ENCODE measurements around the gene HMG20A. TPM values are rescaled to one million over a fixed set of nuclear protein-coding genes. Genes with fewer than 3 reads are reported as not detected.
A peak's percentile ranks its signal among the peaks of the same experiment; 100 is the strongest.
"Not testable (repeated sequence)": the region's sequence is repeated elsewhere in the genome, so short reads cannot be mapped to it uniquely, and the experiment has no call there.

The HMG20A gene
- total RNA-seq, 2 experiments from 2014 or later = 36.4 to 46.3 TPM

DNA sequence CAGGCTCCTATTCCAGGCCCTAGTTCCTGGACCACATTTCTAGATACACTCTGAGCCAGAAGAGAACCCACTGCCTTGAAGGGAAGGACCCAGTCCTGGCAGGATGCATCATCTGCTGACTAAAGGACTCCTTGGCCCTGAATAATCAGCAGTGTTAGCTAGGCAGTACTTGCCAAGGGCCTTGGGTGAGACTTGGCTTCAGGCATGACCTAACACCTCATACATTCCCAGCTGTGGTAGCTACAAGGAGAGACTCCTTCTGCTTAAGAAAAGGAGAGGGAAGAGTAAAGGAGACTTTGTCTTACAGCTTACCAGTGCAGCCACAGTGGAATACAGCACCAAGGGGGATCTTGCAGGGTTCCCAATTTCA, 27.2 kb upstream of the HMG20A start:
- H3K27me3 Mint-ChIP-seq = no peaks in the 10 kb centered on the region
- H3K9me3 Mint-ChIP-seq (ENCODE audit: low read depth) = peaks cover 17% of the 10 kb centered on the region
- H3K36me3 Mint-ChIP-seq = peaks cover 27% of the 10 kb centered on the region
- ATAC-seq (no peak), DNase-seq (no peak)
- H3K4me1 Mint-ChIP-seq = no peaks in the 10 kb centered on the region
- no peak overlapping the region for H3K4me3 Mint-ChIP-seq
- H3K27ac Mint-ChIP-seq = no peak overlapping the region
- CTCF ChIA-PET = no interaction called here

DNA sequence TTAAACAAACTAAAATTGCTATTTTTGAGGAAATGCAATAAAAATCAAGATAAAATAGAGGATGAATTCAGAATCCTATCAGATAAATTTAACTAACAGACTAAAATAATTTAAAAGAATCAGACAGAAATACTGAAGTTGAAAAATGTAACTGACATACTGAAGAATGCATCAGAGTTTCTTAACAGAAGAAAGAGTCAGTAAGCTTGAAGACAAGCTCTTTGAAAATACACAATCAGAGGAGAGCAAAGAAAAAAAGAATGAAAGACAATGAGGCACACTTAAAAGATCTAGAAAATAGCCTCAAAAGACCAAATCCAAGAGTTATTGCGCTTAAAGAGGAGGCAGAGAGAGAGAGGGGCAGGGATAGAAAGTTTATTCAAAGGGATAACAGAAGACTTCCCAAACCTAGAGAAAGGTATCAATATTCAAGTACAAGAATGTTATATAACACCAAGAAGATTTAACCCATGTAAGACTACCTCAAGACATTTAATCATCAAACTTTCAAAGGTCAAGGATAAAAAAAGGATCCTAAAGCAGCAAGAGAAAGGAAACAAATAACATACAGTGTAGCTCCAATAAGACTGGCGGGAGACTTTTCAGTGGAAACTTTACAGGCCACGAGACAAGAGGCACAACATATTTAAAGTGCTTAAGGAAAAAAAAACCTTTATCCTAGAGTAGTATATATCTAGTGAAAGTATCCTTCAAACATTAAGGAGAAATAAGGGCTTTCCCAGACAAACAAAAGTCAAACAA, 25.5 kb upstream of the HMG20A start:
- DNase-seq (no peak), ATAC-seq (no peak)
- H3K4me3 Mint-ChIP-seq = no peak overlapping the region
- CTCF ChIA-PET = interaction anchor here (0.6 kb wide), 1 partner anchor 148 kb away, joined by 3 read pairs; no protein-coding TSS in a partner anchor
- H3K9me3 Mint-ChIP-seq (ENCODE audit: low read depth) = peaks cover 25% of the 10 kb centered on the region
- peaks cover 38% of the 10 kb centered on the region for H3K36me3 Mint-ChIP-seq
- H3K27me3 Mint-ChIP-seq = no peaks in the 10 kb centered on the region
- no peak overlapping the region for H3K27ac Mint-ChIP-seq
- H3K4me1 Mint-ChIP-seq = no peaks in the 10 kb centered on the region

DNA sequence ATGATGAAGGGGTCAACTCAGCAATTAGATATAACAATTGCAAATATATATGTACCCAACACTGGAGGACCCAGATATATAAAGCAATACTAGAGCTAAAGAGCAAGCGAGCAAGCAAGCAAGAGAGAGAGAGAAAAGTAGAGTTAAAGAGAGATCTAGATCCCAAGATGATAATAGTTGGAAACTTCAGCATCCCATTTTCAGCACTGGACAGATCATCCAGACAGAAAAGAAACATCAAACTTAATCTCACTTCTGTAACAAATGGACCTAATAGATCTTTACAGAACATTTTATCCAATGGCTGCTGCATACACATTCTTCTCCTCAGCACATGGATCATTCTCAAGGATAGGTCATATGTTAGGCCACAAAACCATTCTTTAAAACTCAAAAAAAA, 24.0 kb upstream of the HMG20A start:
- H3K4me1 Mint-ChIP-seq = no peaks in the 10 kb centered on the region
- ATAC-seq (no peak), DNase-seq (no peak)
- H3K27ac Mint-ChIP-seq = no peak overlapping the region
- no peak overlapping the region for H3K4me3 Mint-ChIP-seq
- H3K36me3 Mint-ChIP-seq = peaks cover 43% of the 10 kb centered on the region
- H3K27me3 Mint-ChIP-seq = no peaks in the 10 kb centered on the region
- H3K9me3 Mint-ChIP-seq (ENCODE audit: low read depth) = peaks cover 28% of the 10 kb centered on the region
- CTCF ChIA-PET = no interaction called here

DNA sequence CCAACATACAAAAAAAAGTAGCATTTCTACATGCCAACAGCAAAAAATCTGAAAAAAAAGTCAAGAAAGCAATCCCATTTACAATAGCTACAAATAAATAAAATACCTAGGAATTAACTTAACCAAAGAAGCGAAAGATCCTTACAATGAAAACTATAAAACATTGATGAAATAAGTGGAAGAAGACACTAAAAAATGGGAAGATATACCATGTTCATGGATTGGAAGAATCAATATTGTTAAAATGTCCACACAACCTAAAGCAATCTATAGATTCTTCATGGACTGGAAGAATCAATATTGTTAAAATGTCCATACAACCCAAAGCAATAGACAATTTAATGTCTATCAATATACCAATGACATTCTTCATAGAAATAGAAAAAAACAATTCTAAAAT, 21.8 kb upstream of the HMG20A start:
- Mint-ChIP-seq H3K4me3 (no peak overlapping the region), H3K27ac (no peak overlapping the region), H3K36me3 (peaks cover 38% of the 10 kb centered on the region), H3K9me3 (ENCODE audit: low read depth) (peaks cover 28% of the 10 kb centered on the region), H3K27me3 (no peaks in the 10 kb centered on the region), H3K4me1 (peaks cover 10% of the 10 kb centered on the region)
- DNase-seq (no peak), ATAC-seq (no peak)
- CTCF ChIA-PET = no interaction called here

DNA sequence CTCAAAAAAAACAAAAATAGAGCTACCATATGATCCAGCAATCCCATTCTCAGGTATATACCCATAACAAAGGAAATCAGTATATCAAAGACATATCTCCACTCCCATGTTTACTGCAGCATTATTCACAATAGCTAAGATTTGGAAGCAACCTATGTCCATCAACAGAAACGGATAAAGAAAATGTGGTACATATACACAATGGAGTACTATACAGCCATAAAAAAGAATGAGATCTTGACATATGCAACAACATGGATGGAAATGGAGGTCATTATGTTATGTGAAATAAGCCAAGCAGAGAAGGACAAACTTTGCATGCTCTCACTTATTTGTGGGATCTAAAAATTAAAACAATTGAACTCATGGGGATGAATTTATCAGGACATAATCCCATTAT, 20.4 kb upstream of the HMG20A start:
- no peak for ATAC-seq
- CTCF ChIA-PET = no interaction called here
- no peaks in the 10 kb centered on the region for H3K27me3 Mint-ChIP-seq

DNA sequence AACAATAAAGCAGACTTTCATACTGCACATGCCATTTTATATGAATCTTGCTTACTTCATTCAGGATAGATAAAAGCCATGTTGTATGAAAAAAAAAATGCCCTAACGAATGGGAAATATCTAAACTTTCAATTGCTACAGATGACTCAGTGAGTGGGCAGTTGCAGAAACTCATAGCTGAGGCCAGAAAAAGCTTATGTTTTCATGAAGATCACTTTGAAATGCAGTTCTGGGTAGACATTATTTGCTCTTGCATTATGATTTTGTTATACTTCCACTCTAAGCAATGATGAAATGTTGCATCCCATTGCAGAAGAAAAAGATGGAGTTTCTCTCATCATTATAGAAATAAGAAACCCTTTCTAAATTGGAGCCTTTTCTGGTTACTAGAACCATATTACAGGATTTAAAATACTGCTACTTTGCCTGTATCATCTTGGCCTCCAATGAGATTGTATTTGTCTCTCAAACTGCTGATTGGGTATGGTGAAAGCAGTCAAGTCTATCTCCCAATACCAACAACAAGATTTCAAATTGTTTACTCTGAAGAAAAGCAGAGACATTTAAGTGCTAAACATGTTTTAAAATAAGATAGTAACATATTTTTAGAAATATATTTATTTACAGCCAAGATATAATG, 17.8 kb upstream of the HMG20A start:
- Mint-ChIP-seq H3K27ac (no peak overlapping the region), H3K27me3 (no peaks in the 10 kb centered on the region), H3K9me3 (ENCODE audit: low read depth) (peaks cover 14% of the 10 kb centered on the region), H3K4me3 (no peak overlapping the region), H3K36me3 (peaks cover 28% of the 10 kb centered on the region), H3K4me1 (peaks cover 28% of the 10 kb centered on the region)
- ATAC-seq = no peak
- CTCF ChIA-PET = no interaction called here
- no peak for DNase-seq

More for the DNA sequence above, 20.4 kb upstream of the HMG20A start:
- Mint-ChIP-seq H3K27ac (no peak overlapping the region), H3K4me1 (peaks cover 10% of the 10 kb centered on the region), H3K9me3 (ENCODE audit: low read depth) (peaks cover 22% of the 10 kb centered on the region), H3K4me3 (no peak overlapping the region), H3K36me3 (peaks cover 32% of the 10 kb centered on the region)
- no peak for DNase-seq

DNA sequence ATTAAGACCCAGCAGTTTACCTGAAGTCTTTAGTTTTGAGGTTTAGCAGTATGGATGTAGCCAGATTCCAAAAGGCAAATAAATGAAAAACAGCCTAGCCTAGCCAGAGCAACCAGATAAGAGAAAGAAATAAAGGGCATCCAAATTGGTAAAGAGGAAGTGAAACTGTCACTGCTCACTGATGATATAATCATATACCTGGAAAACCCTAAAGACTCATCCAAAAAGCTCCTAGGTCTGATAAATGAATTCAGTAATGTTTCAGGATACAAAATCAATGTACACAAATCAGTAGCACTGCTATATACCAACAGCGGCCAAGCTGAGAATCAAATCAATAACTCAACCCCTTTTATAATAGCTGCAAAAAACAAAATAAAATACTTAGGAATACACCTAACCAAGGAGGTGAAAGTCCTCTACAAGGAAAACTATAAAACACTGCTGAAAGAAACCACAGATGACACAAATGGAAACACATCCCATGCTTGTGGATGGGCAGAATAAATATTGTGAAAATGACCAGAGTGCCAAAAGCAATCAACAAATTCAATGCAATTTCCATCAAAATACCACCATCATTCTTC, 14.4 kb upstream of the HMG20A start:
- DNase-seq; ATAC-seq; H3K9me3 Mint-ChIP-seq (ENCODE audit: low read depth); H3K27me3 Mint-ChIP-seq; H3K4me3 Mint-ChIP-seq; H3K27ac Mint-ChIP-seq: not testable (repeated sequence)
- peaks cover 44% of the 10 kb centered on the region for H3K4me1 Mint-ChIP-seq
- CTCF ChIA-PET = interaction anchor here (1.4 to 1.9 kb wide), 2 partner anchors 85 to 137 kb away, joined by 3 to 5 read pairs; no protein-coding TSS in a partner anchor
- peaks cover 10% of the 10 kb centered on the region for H3K36me3 Mint-ChIP-seq

DNA sequence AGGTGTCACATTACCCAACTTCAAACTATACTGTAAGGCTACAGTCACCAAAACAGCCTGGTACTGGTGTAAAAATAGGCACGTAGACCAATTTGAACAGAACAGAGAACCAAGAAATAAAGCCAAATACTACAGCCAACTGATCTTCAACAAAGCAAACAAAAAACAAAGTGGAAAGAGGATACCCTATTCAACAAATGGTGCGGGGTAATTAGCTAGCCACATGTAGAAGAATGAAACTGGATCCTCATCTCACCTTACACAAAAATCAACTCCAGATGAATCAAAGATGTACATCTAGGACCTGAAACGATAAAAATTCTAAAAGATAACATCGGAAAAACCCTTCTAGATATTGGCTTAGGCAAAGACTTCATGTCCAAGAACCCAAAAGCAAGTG, 13.8 kb upstream of the HMG20A start:
- no peak for ATAC-seq
- DNase-seq = no peak
- no peaks in the 10 kb centered on the region for H3K9me3 Mint-ChIP-seq (ENCODE audit: low read depth)
- CTCF ChIA-PET = interaction anchor here (1.1 to 1.9 kb wide), 3 partner anchors 12 to 136 kb away, joined by 3 to 5 read pairs (median 3); no protein-coding TSS in a partner anchor
- H3K4me3 Mint-ChIP-seq = no peak overlapping the region
- no peaks in the 10 kb centered on the region for H3K27me3 Mint-ChIP-seq
- peaks cover 44% of the 10 kb centered on the region for H3K4me1 Mint-ChIP-seq
- H3K36me3 Mint-ChIP-seq = peaks cover 10% of the 10 kb centered on the region
- H3K27ac Mint-ChIP-seq = no peak overlapping the region

DNA sequence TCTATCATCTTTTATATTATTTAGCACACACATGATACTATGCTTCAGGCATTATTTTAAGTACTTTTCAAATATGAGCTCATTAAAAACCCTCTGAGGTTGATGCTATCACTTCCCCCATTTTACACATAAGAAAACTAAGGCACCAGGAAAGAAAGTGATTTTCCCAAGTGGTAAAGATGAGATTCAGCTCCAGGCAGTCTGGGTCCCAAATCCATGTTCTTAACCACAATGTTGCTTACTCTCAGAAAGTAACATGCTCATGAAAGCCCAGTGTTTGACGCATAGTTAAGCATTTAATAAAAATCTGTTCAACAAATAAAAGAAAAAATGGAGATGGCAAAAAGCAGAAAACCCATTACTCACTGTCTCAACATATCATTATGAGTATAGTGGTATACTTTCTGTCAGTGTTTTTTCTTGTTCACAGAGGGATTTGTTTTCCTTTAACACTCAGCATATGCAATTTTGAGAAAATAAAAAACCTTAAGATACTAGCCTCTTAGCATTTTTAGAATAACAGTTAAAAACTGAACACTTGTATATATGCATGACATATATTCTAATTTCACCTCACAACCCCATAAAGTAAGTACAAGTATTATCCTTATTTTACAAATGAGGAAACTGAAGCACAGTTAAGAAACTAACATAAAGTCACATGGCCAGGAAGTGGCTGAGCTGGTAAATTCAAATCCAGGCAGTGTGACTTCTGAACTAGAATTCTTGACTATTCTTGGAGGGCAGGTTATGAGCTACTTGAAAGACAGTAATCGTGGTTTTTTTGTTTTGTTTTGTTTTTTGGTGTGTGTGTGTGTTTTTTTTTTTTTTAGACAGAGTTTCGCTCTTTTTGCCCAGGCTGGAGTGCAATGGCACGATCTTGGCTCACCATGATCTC, 11.2 kb upstream of the HMG20A start:
- CTCF ChIA-PET = interaction anchor here (0.7 to 1.8 kb wide), 8 partner anchors 10 to 291 kb away, joined by 3 to 11 read pairs (median 6); partner anchors contain the start of gene HMG20A
- Mint-ChIP-seq H3K27me3 (no peaks in the 10 kb centered on the region), H3K27ac (peak overlapping the region; percentile 90), H3K9me3 (ENCODE audit: low read depth) (no peaks in the 10 kb centered on the region), H3K4me3 (peak overlapping the region; percentile 64), H3K36me3 (peaks cover 10% of the 10 kb centered on the region), H3K4me1 (peaks cover 38% of the 10 kb centered on the region)
- ATAC-seq = peak; percentile 96
- peak; percentile 75 for DNase-seq

DNA sequence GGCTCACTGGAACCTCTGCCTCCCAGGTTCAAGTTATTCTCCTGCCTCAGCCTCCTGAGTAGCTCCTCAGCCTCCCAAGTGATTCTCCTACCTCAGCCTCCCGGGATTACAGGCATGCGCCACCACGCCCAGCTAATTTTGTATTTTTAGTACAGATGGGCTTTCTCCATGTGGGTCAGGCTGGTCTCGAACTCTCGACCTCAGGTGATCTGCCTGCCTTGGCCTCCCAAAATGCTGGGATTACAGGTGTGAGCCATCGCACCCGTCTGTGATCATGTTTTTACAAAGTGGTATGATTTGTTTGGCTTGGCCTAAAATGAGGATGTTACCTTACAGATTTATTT, 10.6 kb upstream of the HMG20A start:
- H3K36me3 Mint-ChIP-seq = peaks cover 10% of the 10 kb centered on the region
- not testable (repeated sequence) for H3K27me3 Mint-ChIP-seq; ATAC-seq; H3K9me3 Mint-ChIP-seq (ENCODE audit: low read depth); DNase-seq
- peak overlapping the region; percentile 64 for H3K4me3 Mint-ChIP-seq
- peaks cover 38% of the 10 kb centered on the region for H3K4me1 Mint-ChIP-seq
- CTCF ChIA-PET = interaction anchor here (0.7 to 1.8 kb wide), 8 partner anchors 9 to 291 kb away, joined by 3 to 11 read pairs (median 6); partner anchors contain the start of gene HMG20A
- peak overlapping the region; percentile 90 for H3K27ac Mint-ChIP-seq

DNA sequence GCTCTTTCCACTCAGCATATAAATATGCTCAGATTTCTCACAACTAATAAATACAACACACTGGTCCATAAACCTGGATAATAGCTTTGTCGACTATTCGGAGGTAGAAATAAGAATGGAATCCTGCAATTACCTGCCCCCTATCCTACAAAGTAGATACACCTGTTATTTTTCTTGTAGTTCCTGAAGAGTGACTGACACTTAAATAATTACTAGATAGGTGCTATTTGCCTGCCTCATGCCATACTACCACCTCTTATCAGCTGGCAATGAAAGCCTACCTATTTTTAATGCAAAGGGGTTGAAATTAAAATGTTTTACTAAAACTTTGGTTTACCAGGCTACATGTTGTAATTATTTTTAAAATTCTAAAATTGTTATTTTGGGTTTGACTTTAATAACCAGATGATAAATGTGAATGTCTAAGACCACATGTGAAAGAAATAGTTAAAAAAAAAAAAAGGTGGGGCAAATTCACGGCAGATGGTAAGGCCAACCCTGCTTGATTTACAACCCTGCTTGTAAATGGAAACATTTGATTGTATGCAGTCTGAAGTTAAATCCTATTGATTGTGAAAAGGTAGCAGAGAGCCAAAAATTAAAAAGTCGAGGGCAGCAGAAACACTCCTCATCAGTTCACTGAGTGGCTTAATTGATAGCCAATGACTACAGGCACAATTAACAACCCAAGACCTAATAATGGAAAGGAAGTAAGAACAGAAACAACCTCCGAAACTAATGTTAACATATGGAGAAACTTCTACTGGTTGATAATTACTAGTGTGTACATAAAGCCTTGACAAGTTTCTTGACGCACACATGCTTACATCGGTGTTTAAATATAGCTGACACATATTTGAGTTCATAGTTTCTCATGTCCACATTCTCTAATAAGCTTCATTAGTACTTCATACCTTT, 9.7 kb upstream of the HMG20A start:
- Mint-ChIP-seq H3K36me3 (peaks cover 10% of the 10 kb centered on the region), H3K27ac (peak overlapping the region; percentile 11), H3K9me3 (ENCODE audit: low read depth) (no peaks in the 10 kb centered on the region), H3K4me1 (peaks cover 33% of the 10 kb centered on the region), H3K4me3 (no peak overlapping the region), H3K27me3 (no peaks in the 10 kb centered on the region)
- ATAC-seq (no peak), DNase-seq (no peak)
- CTCF ChIA-PET = interaction anchor here (1.4 to 1.8 kb wide), 5 partner anchors 8 to 292 kb away, joined by 4 to 9 read pairs (median 6); partner anchors contain the start of gene HMG20A

DNA sequence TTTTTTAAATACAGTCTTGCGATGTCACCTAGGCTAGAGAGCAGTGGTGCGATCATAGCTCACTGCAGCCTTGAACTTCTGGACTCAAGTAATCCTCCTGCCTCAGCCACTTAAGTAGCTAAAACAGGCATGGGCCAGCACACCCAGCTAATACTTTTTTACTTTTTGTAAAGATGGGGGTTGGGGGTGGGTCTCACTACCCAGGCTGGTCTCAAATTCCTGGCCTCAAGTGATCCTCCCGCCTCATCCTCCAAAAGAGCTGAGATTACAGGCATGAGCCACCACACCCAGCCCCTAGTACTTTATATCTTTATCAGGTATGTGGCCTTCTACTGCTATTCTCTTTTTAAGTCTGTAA, 9.1 kb upstream of the HMG20A start:
- ATAC-seq = no peak
- H3K36me3 Mint-ChIP-seq = peaks cover 9% of the 10 kb centered on the region

More for the DNA sequence above, 9.1 kb upstream of the HMG20A start:
- no peak overlapping the region for H3K27ac Mint-ChIP-seq
- no peak overlapping the region for H3K4me3 Mint-ChIP-seq
- H3K9me3 Mint-ChIP-seq (ENCODE audit: low read depth) = no peaks in the 10 kb centered on the region
- CTCF ChIA-PET = interaction anchor here (1.5 kb wide), 1 partner anchor 10 kb away, joined by 6 read pairs; the partner anchor contains the start of gene HMG20A
- no peak for DNase-seq
- no peaks in the 10 kb centered on the region for H3K27me3 Mint-ChIP-seq
- peaks cover 27% of the 10 kb centered on the region for H3K4me1 Mint-ChIP-seq
